HepG2 (cell line): ENCODE measurements around the gene ATG7. TPM values are rescaled to one million over a fixed set of nuclear protein-coding genes. Genes with fewer than 3 reads are reported as not detected.

ENCODE experiments used
- ATAC-seq: fragments of 200-7000 bp; cut with Tn5 transposase; 3 replicates; pipeline ENCODE4 v1.9.1; 2020; ENCODE audit warnings: mild to moderate bottlenecking, moderate library complexity
- BruUV-seq: library from RNA; stranded (reverse); fragments of 400-500 nt; replicated peaks from 2 replicates; lab custom pipeline; 2021; lab: Mats Ljungman, UMichigan
- CTCF ChIA-PET: fragments of 300-600 bp; formaldehyde crosslinking; extraction: SDS; loops from one replicate; lab custom pipeline; 2021; ENCODE audit warnings: low total read pairs, inconsistent platforms, low intra/inter-chr PET ratio; lab: Yijun Ruan, JAX
- POLR2A ChIA-PET: fragments of 350-600 bp; sonication (Branson Sonifier 250); formaldehyde crosslinking; loops from one replicate; lab custom pipeline; 2020; ENCODE audit warnings: antibody characterized with exemption, inconsistent platforms; lab: Yijun Ruan, JAX
- DNase-seq: peaks from one replicate; pipeline ENCODE4 v3.0.0-alpha.2; 2015; ENCODE audit warnings: low spot score
- FAIRE-seq: peaks from 3 replicates; lab custom pipeline; 2011; peaks lifted over from hg19 to GRCh38; lab: Jason Lieb, UNC
- H2AFZ ChIP-seq: one replicate; pipeline ENCODE4 v1.6.1; 2011; ENCODE audit warnings: low read length, inconsistent platforms
- H3K27ac ChIP-seq: fragments of 300-600 bp; 3 replicates; pipeline ENCODE4 v1.8.0; 2011; ENCODE audit warnings: mixed run types, mild to moderate bottlenecking, mixed read lengths, low read length, inconsistent platforms; ENCODE audit not compliant: insufficient read depth; ENCODE audit errors: extremely low read length
- H3K27me3 ChIP-seq, 2 experiments: fragments of 200-600 bp in 1 of 2; 2 replicates in 1 of 2; 3 replicates in 1 of 2; pipeline versions ENCODE4 v1.6.0 to v1.8.0; 2011; ENCODE audit warnings: low read length in 2 of 2, mild to moderate bottlenecking in 2 of 2, moderate library complexity in 2 of 2, inconsistent platforms in 1 of 2; ENCODE audit not compliant: insufficient read depth in 2 of 2, control insufficient read depth in 1 of 2
- H3K36me3 ChIP-seq, 2 experiments: fragments of 200-600 bp in 1 of 2; replicated peaks in 1 of 2; 2 replicates in 1 of 2; 3 replicates in 1 of 2; pipeline versions ENCODE4 v1.5.1 to v1.8.0; 2011; ENCODE audit warnings: low read length in 2 of 2, inconsistent platforms in 1 of 2; ENCODE audit not compliant: insufficient read depth in 2 of 2, control insufficient read depth in 1 of 2
- H3K4me1 ChIP-seq: 2 replicates; pipeline ENCODE4 v1.5.1; 2012; ENCODE audit warnings: low read length, inconsistent platforms; ENCODE audit not compliant: insufficient read depth
- H3K4me2 ChIP-seq: 2 replicates; pipeline ENCODE4 v1.6.0; 2011; ENCODE audit warnings: low read depth, low read length, inconsistent platforms
- H3K4me3 ChIP-seq, 3 experiments: fragments of 200-600 bp in 1 of 3; sonication (generic), shearing (Covaris generic) in 1 of 3; replicated peaks in 1 of 3; 2 replicates each; pipeline ENCODE4 v1.5.1; 2011 to 2016; ENCODE audit warnings: low read length in 3 of 3, inconsistent platforms in 2 of 3, low read depth in 2 of 3, mild to moderate bottlenecking in 2 of 3, control low read depth in 1 of 3, mixed read lengths in 1 of 3; ENCODE audit not compliant: insufficient read depth in 1 of 3
- H3K79me2 ChIP-seq: one replicate; pipeline ENCODE4 v1.6.1; 2011; ENCODE audit warnings: low read length, inconsistent platforms; ENCODE audit not compliant: insufficient read depth
- H3K9ac ChIP-seq: 2 replicates; pipeline ENCODE4 v1.6.0; 2011; ENCODE audit warnings: mild to moderate bottlenecking, low read depth, low read length, inconsistent platforms; ENCODE audit not compliant: insufficient read depth
- H3K9me3 ChIP-seq: 2 replicates; pipeline ENCODE4 v1.5.1; 2012; ENCODE audit warnings: mild to moderate bottlenecking, low read length
- H4K20me1 ChIP-seq: 2 replicates; pipeline ENCODE4 v1.6.0; 2011; ENCODE audit warnings: inconsistent platforms, mild to moderate bottlenecking, low read length, moderate library complexity; ENCODE audit not compliant: insufficient read depth
- BATF2 ChIP-seq: sonication (generic); formaldehyde crosslinking; IDR thresholded peaks from 2 replicates; pipeline ENCODE4 v1.8.0; 2022; ENCODE audit warnings: mild to moderate bottlenecking, missing genetic modification reagents, moderate library complexity
- BORCS8-MEF2B ChIP-seq: sonication (generic); formaldehyde crosslinking; IDR thresholded peaks from 2 replicates; pipeline ENCODE4 v1.8.0; 2022; ENCODE audit warnings: mild to moderate bottlenecking, missing genetic modification reagents
- CCDC6 ChIP-seq: sonication (generic); formaldehyde crosslinking; IDR thresholded peaks from 2 replicates; pipeline ENCODE4 v1.8.1; 2022; ENCODE audit warnings: mild to moderate bottlenecking, missing genetic modification reagents, moderate library complexity
- LCORL ChIP-seq, 2 experiments: fragments of 450-650 bp in 1 of 2; sonication (generic) in 1 of 2; formaldehyde crosslinking in 1 of 2; IDR thresholded peaks; 2 replicates each; pipeline versions ENCODE4 v1.5.0 to v1.6.1; 2017 to 2020; ENCODE audit warnings: antibody characterized with exemption in 1 of 2, missing genetic modification reagents in 1 of 2
- NR2F6 ChIP-seq, 2 experiments: IDR thresholded peaks; 2 replicates each; pipeline ENCODE4 v1.6.1; 2016; ENCODE audit warnings: antibody characterized with exemption in 1 of 2, mild to moderate bottlenecking in 1 of 2
- REXO4 ChIP-seq: sonication (generic); formaldehyde crosslinking; IDR thresholded peaks from 2 replicates; pipeline ENCODE4 v1.8.0; 2022; ENCODE audit warnings: missing genetic modification reagents, mild to moderate bottlenecking, borderline replicate concordance
- SIX1 ChIP-seq: sonication (generic); formaldehyde crosslinking; IDR thresholded peaks from 2 replicates; pipeline ENCODE4 v1.4.0; 2020; ENCODE audit warnings: missing genetic modification reagents, borderline replicate concordance
- SP5 ChIP-seq: IDR thresholded peaks from 2 replicates; pipeline ENCODE4 v1.6.1; 2016; ENCODE audit warnings: low read depth, borderline replicate concordance
- TARDBP ChIP-seq: sonication (generic); formaldehyde crosslinking; IDR thresholded peaks from 2 replicates; pipeline ENCODE4 v1.8.0; 2022; ENCODE audit warnings: mild to moderate bottlenecking, missing genetic modification reagents
- U2AF1 ChIP-seq: fragments of 200-400 bp; formaldehyde crosslinking; optimal IDR thresholded peaks from 2 replicates; pipeline ENCODE3; 2017; ENCODE audit warnings: mild to moderate bottlenecking, low read depth, low read length
- ZMYM4 ChIP-seq: sonication (generic); formaldehyde crosslinking; IDR thresholded peaks from 2 replicates; pipeline ENCODE4 v1.8.1; 2023; ENCODE audit warnings: mild to moderate bottlenecking, missing genetic modification reagents
- ZNF138 ChIP-seq: sonication (generic); formaldehyde crosslinking; IDR thresholded peaks from 2 replicates; pipeline ENCODE4 v1.5.0; 2020; ENCODE audit warnings: mild to moderate bottlenecking, low read depth, missing genetic modification reagents
- ZNF567 ChIP-seq: sonication (generic); formaldehyde crosslinking; IDR thresholded peaks from 2 replicates; pipeline ENCODE4 v1.8.1; 2023; ENCODE audit warnings: mild to moderate bottlenecking, missing genetic modification reagents, borderline replicate concordance
- ZNF615 ChIP-seq: sonication (generic); formaldehyde crosslinking; IDR thresholded peaks from 2 replicates; pipeline ENCODE4 v1.5.0; 2020; ENCODE audit warnings: mild to moderate bottlenecking, missing genetic modification reagents, borderline replicate concordance
- ZNF644 ChIP-seq: IDR thresholded peaks from 2 replicates; pipeline ENCODE4 v1.6.1; 2016; ENCODE audit warnings: low read depth
- ZNF878 ChIP-seq: sonication (generic); formaldehyde crosslinking; IDR thresholded peaks from 2 replicates; pipeline ENCODE4 v1.8.1; 2023; ENCODE audit warnings: mild to moderate bottlenecking, missing genetic modification reagents, moderate library complexity
- WGBS: methylation state at CpG from one replicate; pipeline ENCODE4 v1.1.6; 2017; ENCODE audit warnings: low lambda C conversion rate; 5-methylcytosine and 5-hydroxymethylcytosine counted together
- in situ Hi-C: cut with HindIII; loops from 2 replicates; pipeline ENCODE4 v1.10.0; 2017; ENCODE audit warnings: low pct_unique_long_range_greater_than_20kb; ENCODE audit not compliant: extremely low pct_ligation_motif_present
- intact Hi-C: fragments of 100-400 bp; cut with micrococcal nuclease; formaldehyde crosslinking; loops from one replicate; pipeline ENCODE4 v1.10.0; 2022; ENCODE audit not compliant: unreplicated experiment
- polyA plus RNA-seq, 8 experiments: library from polyadenylated mRNA; depleted of rRNA in 3 of 8; stranded (reverse) in 7 of 8; unstranded in 1 of 8; fragments of >200 nt; fragmentation: Illumina TruSeq in 4 of 8; extraction: Trizol in 4 of 8; gene quantifications; 2 replicates each; pipeline versions ENCODE4 v1.2.1 to v1.2.3, GENCODE V29; 2011 to 2016; ENCODE audit warnings: low read depth in 4 of 8, missing spikeins in 1 of 8, mixed read lengths in 1 of 8; ENCODE audit not compliant: insufficient read depth in 1 of 8
- total RNA-seq, 5 experiments: library from RNA; depleted of rRNA; stranded (reverse); fragments of >200 nt; fragmentation: Illumina TruSeq; extraction: Trizol; gene quantifications; 2 replicates each; pipeline ENCODE4 v1.2.3, GENCODE V29; 2016; ENCODE audit warnings: low read depth in 1 of 5

The ATG7 gene
- total and polyA plus RNA-seq, 2 of the 13 experiments (the other 11 are each of a cell fraction or from before 2014, with no cell fraction given): 7.8 to 22.1 TPM

DNA sequence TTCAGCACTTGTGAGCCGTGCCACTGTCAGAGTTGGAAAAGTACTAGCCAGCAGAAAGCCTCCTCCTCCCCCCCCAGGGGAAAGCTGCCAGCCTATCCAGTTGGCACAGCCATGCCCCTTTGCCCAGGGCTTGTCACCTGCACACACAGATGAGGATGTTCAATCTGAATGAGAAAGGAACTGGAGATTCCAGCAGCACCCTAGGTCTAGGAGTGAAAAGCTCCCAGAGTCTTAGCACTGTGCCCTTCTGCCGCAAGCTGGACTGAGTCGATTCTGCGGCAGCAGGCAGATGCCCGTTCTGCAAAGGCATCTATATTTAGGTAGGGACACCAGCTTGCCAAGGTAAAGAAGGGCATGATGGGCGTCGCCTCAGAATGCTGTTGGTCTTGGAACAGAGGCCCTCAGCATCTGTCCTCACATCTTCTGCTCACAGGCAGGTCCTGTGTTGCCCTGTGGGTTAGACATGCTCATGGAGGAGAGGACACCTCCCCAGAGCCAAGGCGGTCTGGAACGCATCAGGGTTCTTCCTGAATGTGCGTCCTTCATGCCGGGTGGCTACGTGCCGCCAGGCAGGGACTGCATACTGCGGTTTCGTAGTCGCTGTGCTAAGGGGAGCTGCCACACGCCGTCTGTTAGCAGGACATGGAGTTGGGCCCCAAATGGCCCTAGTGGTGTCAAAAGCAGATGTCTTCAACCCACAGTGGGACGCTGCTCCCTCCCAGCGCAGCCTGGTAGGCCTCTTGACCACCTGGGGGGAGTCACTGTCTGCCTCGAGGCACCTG is 262.0 kb downstream of the ATG7 start:
- BruUV-seq: no TSS peak
- no peaks in the 10 kb centered on the region for H3K36me3 ChIP-seq
- FAIRE-seq: no peak
- in situ Hi-C loops (no loop called here), intact Hi-C loops (no loop called here)
- POLR2A ChIA-PET: no interaction called here
- no peaks in the 10 kb centered on the region for H3K79me2 ChIP-seq
- H4K20me1 ChIP-seq: no peaks in the 10 kb centered on the region
- H3K4me2 ChIP-seq: no peak overlapping the region
- H3K9me3 ChIP-seq: no peaks in the 10 kb centered on the region
- H3K27ac ChIP-seq: no peak overlapping the region
- H3K27me3 ChIP-seq: no peaks in the 10 kb centered on the region
- H3K4me3 ChIP-seq: no peak overlapping the region
- CTCF ChIA-PET: no interaction called here
- no peak overlapping the region for H2AFZ ChIP-seq
- TF ChIP-seq ZNF644: no peak
- TF ChIP-seq TARDBP (CRISPR knock-in tag): no peak
- TF ChIP-seq BORCS8-MEF2B (CRISPR knock-in tag): no peak
- no peak for TF ChIP-seq NR2F6 (IDR thresholded peaks at IDR 0.05)
- no peak for TF ChIP-seq NR2F6 (CRISPR knock-in tag; IDR thresholded peaks at IDR 0.05)
- TF ChIP-seq SIX1 (CRISPR knock-in tag): no peak
- TF ChIP-seq SP5: no peak
- TF ChIP-seq ZNF567 (CRISPR knock-in tag): no peak
- TF ChIP-seq ZNF878 (CRISPR knock-in tag): no peak
- TF ChIP-seq ZNF138 (CRISPR knock-in tag): no peak
- no peak for TF ChIP-seq CCDC6
- 84% methylated on average over 10 of the region's 21 CpGs for WGBS
- no peak overlapping the region for H3K9ac ChIP-seq
- peaks cover 16% of the 10 kb centered on the region for H3K4me1 ChIP-seq
- no peak for ATAC-seq
- DNase-seq: no peak

GRCh38 chr3:11534793-11535101 is 262.6 kb downstream of the ATG7 start:
- intact Hi-C loops: no loop called here
- Histone ChIP-seq H3K9ac (no peak overlapping the region), H3K36me3 (no peaks in the 10 kb centered on the region), H3K79me2 (no peaks in the 10 kb centered on the region), H4K20me1 (no peaks in the 10 kb centered on the region), H3K27ac (no peak overlapping the region), H2AFZ (no peak overlapping the region), H3K4me2 (no peak overlapping the region), H3K4me3 (no peak overlapping the region), H3K9me3 (no peaks in the 10 kb centered on the region), H3K4me1 (peaks cover 16% of the 10 kb centered on the region), H3K27me3 (no peaks in the 10 kb centered on the region)
- no TSS peak for BruUV-seq
- in situ Hi-C loops: loop anchor here (5.0 kb wide), 1 partner anchor 152 kb away; no protein-coding TSS in a partner anchor
- DNase-seq: no peak
- FAIRE-seq: no peak
- WGBS: 100% methylated on average over 5 of the region's 7 CpGs
- ChIA-PET CTCF (no interaction called here), POLR2A (no interaction called here)
- ATAC-seq: no peak
- TF ChIP-seq U2AF1 (no peak), SIX1 (CRISPR knock-in tag) (no peak), BATF2 (CRISPR knock-in tag) (no peak), ZMYM4 (CRISPR knock-in tag) (no peak), ZNF615 (CRISPR knock-in tag) (no peak), LCORL (IDR thresholded peaks at IDR 0.05) (no peak), LCORL (CRISPR knock-in tag; IDR thresholded peaks at IDR 0.05) (no peak), REXO4 (no peak)
